ENCODE results near the gene CSMD2. TPM values are rescaled to one million over a fixed set of nuclear protein-coding genes. Genes with fewer than 3 reads are reported as not detected.

Gene CSMD2
- total RNA-seq, 2 donors from 2014 or later = not detected

GRCh38 chr1:33687000-33687399, 478.0 kb downstream of the CSMD2 start:
- DNase-seq (ENCODE audit: low spot score in 2 of 2) = no peak
- no peaks in the 10 kb centered on the region for H3K9me3 Mint-ChIP-seq
- no peaks in the 10 kb centered on the region for H3K36me3 Mint-ChIP-seq
- ATAC-seq = no peak
- no peak overlapping the region for H3K27ac Mint-ChIP-seq

GRCh38 chr1:33686551-33686950, 478.5 kb downstream of the CSMD2 start:
- Mint-ChIP-seq H3K9me3 (no peaks in the 10 kb centered on the region), H3K36me3 (no peaks in the 10 kb centered on the region), H3K27ac (no peak overlapping the region)
- ATAC-seq (no peak), DNase-seq (ENCODE audit: low spot score in 2 of 2) (no peak)

GRCh38 chr1:33685256-33685655, 479.8 kb downstream of the CSMD2 start:
- no peak for DNase-seq (ENCODE audit: low spot score in 2 of 2)
- H3K27ac Mint-ChIP-seq = no peak overlapping the region
- no peak for ATAC-seq
- no peaks in the 10 kb centered on the region for H3K9me3 Mint-ChIP-seq
- no peaks in the 10 kb centered on the region for H3K36me3 Mint-ChIP-seq

GRCh38 chr1:33684396-33685179, 480.4 kb downstream of the CSMD2 start:
- DNase-seq (ENCODE audit: low spot score in 2 of 2) (no peak), ATAC-seq (no peak)
- Mint-ChIP-seq H3K9me3 (no peaks in the 10 kb centered on the region), H3K36me3 (no peaks in the 10 kb centered on the region), H3K27ac (no peak overlapping the region)

GRCh38 chr1:33683913-33684312, 481.1 kb downstream of the CSMD2 start:
- Mint-ChIP-seq H3K36me3 (no peaks in the 10 kb centered on the region), H3K27ac (no peak overlapping the region), H3K9me3 (no peaks in the 10 kb centered on the region)
- DNase-seq (ENCODE audit: low spot score in 2 of 2) (no peak), ATAC-seq (no peak)

GRCh38 chr1:33682371-33682770, 482.7 kb downstream of the CSMD2 start:
- H3K9me3 Mint-ChIP-seq = peaks cover 0 to 8% of the 10 kb centered on the region in 2 donors
- DNase-seq (ENCODE audit: low spot score in 2 of 2) (no peak), ATAC-seq (no peak)
- no peak overlapping the region for H3K27ac Mint-ChIP-seq
- no peaks in the 10 kb centered on the region for H3K36me3 Mint-ChIP-seq

- Mint-ChIP-seq H3K27ac (no peak overlapping the region), H3K36me3 (no peaks in the 10 kb centered on the region), H3K9me3 (peaks cover 0 to 8% of the 10 kb centered on the region in 2 donors)
- ATAC-seq (no peak), DNase-seq (ENCODE audit: low spot score in 2 of 2) (no peak)
Observed at GRCh38 chr1:33680281-33680840, 484.7 kb downstream of the CSMD2 start.

GRCh38 chr1:33670567-33670966, 494.5 kb downstream of the CSMD2 start:
- Mint-ChIP-seq H3K36me3 (peaks cover 0 to 6% of the 10 kb centered on the region in 2 donors), H3K27ac (no peak overlapping the region), H3K9me3 (peaks cover 6 to 8% of the 10 kb centered on the region in 2 donors)
- ATAC-seq (no peak), DNase-seq (ENCODE audit: low spot score in 2 of 2) (no peak)

- H3K36me3 Mint-ChIP-seq = peaks cover 0 to 6% of the 10 kb centered on the region in 2 donors
- no peak overlapping the region for H3K27ac Mint-ChIP-seq
- no peak for DNase-seq (ENCODE audit: low spot score in 2 of 2)
- no peak for ATAC-seq
- H3K9me3 Mint-ChIP-seq = peaks cover 5 to 6% of the 10 kb centered on the region in 2 donors
Observed at GRCh38 chr1:33668695-33669094, 496.3 kb downstream of the CSMD2 start.

- ATAC-seq (no peak), DNase-seq (ENCODE audit: low spot score in 2 of 2) (no peak)
- H3K9me3 Mint-ChIP-seq = no peaks in the 10 kb centered on the region
- no peaks in the 10 kb centered on the region for H3K36me3 Mint-ChIP-seq
- no peak overlapping the region for H3K27ac Mint-ChIP-seq
Observed at GRCh38 chr1:33667386-33668282, 497.4 kb downstream of the CSMD2 start.

GRCh38 chr1:33666616-33667015, 498.4 kb downstream of the CSMD2 start:
- H3K27ac Mint-ChIP-seq = no peak overlapping the region
- H3K9me3 Mint-ChIP-seq = no peaks in the 10 kb centered on the region
- no peak for ATAC-seq
- no peak for DNase-seq (ENCODE audit: low spot score in 2 of 2)
- no peaks in the 10 kb centered on the region for H3K36me3 Mint-ChIP-seq

GRCh38 chr1:33661811-33662454, 503.1 kb downstream of the CSMD2 start:
- H3K27ac Mint-ChIP-seq = no peak overlapping the region
- DNase-seq (ENCODE audit: low spot score in 2 of 2) = no peak
- no peak for ATAC-seq
- no peaks in the 10 kb centered on the region for H3K9me3 Mint-ChIP-seq
- H3K36me3 Mint-ChIP-seq = no peaks in the 10 kb centered on the region

GRCh38 chr1:33660956-33661355, 504.1 kb downstream of the CSMD2 start:
- DNase-seq (ENCODE audit: low spot score in 2 of 2) (no peak), ATAC-seq (no peak)

GRCh38 chr1:33660244-33660643, 504.8 kb downstream of the CSMD2 start:
- H3K9me3 Mint-ChIP-seq = no peaks in the 10 kb centered on the region
- DNase-seq (ENCODE audit: low spot score in 2 of 2) = no peak
- H3K36me3 Mint-ChIP-seq = no peaks in the 10 kb centered on the region
- ATAC-seq = no peak
- no peak overlapping the region for H3K27ac Mint-ChIP-seq

More at GRCh38 chr1:33660956-33661355, 504.1 kb downstream of the CSMD2 start:
- no peaks in the 10 kb centered on the region for H3K9me3 Mint-ChIP-seq
- no peaks in the 10 kb centered on the region for H3K36me3 Mint-ChIP-seq
- H3K27ac Mint-ChIP-seq = no peak overlapping the region

GRCh38 chr1:33659641-33660040, 505.4 kb downstream of the CSMD2 start:
- Mint-ChIP-seq H3K27ac (no peak overlapping the region), H3K36me3 (no peaks in the 10 kb centered on the region), H3K9me3 (no peaks in the 10 kb centered on the region)
- ATAC-seq (no peak), DNase-seq (ENCODE audit: low spot score in 2 of 2) (no peak)

GRCh38 chr1:33657833-33658232, 507.2 kb downstream of the CSMD2 start:
- no peak for ATAC-seq
- no peak for DNase-seq (ENCODE audit: low spot score in 2 of 2)
- Mint-ChIP-seq H3K27ac (no peak overlapping the region), H3K9me3 (no peaks in the 10 kb centered on the region), H3K36me3 (no peaks in the 10 kb centered on the region)

Data from activated naive CD4-positive, alpha-beta T cell treated with anti-CD3 and anti-CD28 coated beads, Interleukin-2, amount 50 U/mL, for 72 hours (primary cell).